Nasal cavity respiratory epithelium epithelial cell of viscerocranial mucosa (primary cell): ENCODE data around the gene PLPP6. TPM values are rescaled to one million over a fixed set of nuclear protein-coding genes. Genes with fewer than 3 reads are reported as not detected.

Experiments
- total RNA-seq: library from RNA; depleted of rRNA; stranded (reverse); fragments of >200 nt; gene quantifications from 2 replicates; pipeline ENCODE4 v1.2.3, GENCODE V29; 2014

PLPP6 gene
- total RNA-seq = 6.5 and 12.0 TPM in 2 replicates

GRCh38 chr9:4662108-4662988 is at the start of gene PLPP6:
Gene PLPP6, plus strand, starts transcription at chr9:4662294. Its CDS starts 82 bp downstream, at chr9:4662376.

DNA sequence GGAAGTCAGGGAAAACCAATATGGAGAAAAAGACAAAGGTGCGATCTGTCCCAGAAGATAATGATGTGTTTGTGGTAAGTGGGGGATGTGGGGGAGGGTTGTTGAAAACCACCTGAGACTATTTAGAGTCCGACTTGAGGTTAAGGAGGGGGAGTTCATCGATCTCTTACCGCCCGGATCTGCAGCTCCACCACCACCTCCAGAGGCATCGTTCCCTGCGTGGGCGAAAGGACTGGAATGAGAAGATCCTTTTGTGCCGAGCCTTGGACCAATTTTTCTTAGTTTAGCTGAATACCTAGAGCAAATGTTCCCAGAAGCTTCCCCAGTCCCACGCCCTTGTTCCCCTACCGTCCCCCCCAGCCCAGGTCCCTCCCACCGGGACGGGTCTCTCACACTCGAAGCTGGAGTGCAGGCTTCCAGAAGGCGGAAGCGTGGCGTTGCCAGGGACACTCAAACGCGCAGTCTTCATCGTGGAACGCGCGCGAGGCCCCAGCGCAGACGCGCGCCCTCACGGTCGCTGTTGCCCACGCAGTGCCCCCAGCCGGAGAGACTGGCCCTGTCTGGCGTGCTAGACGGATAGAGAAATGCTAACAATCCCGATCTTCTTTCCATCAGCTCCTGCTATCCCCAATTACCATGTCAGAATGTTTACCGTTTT is 4.1 kb downstream of the PLPP6 start, which contains the start of gene SPATA6L:
SPATA6L (minus strand) TSS at position 439 of the 658 bp plus-strand sequence; CDS start at position 209, 230 bp downstream.

GRCh38 chr9:4679268-4680172 is 17.4 kb downstream of the PLPP6 start, which contains the start of gene CDC37L1:
Gene CDC37L1, plus strand, starts transcription at chr9:4679569. Its CDS starts 199 bp downstream, at chr9:4679768.

Other genes starting within 250 kb of the PLPP6 start
- 0.68 and 1.8 TPM in 2 replicates for gene SLC1A1, start 171.8 kb upstream of the PLPP6 start, total RNA-seq
- gene SPATA6L, start 4.2 kb downstream of the PLPP6 start, total RNA-seq = 2.7 and 3.3 TPM in 2 replicates
- 27.7 and 38.4 TPM in 2 replicates for gene CDC37L1, start 17.3 kb downstream of the PLPP6 start, total RNA-seq
- gene AK3, start 78.9 kb downstream of the PLPP6 start, total RNA-seq = 56.5 and 60.8 TPM in 2 replicates
- 27.7 and 37.3 TPM in 2 replicates for gene RCL1, start 130.7 kb downstream of the PLPP6 start, total RNA-seq